Sigmoid colon (tissue), 4 donors: ENCODE measurements around the gene DCAF8L2.

ENCODE experiments used
- POLR2AphosphoS5 ChIP-seq, 4 donors: sonication (generic); formaldehyde crosslinking; IDR thresholded peaks; one replicate each; pipeline ENCODE4 v1.6.1; 2017; ENCODE audit warnings: antibody characterized with exemption in 4 of 4
- TF ChIP-seq, protein P1 (sequence below), 4 experiments: fragments of 450-650 bp in 3 of 4; fragments of 200-600 bp in 1 of 4; IDR thresholded peaks; one replicate each; pipeline ENCODE4 v1.5.1; 2016 to 2019; ENCODE audit warnings: antibody characterized with exemption in 4 of 4, mild to moderate bottlenecking in 3 of 4, moderate library complexity in 2 of 4

DNA sequence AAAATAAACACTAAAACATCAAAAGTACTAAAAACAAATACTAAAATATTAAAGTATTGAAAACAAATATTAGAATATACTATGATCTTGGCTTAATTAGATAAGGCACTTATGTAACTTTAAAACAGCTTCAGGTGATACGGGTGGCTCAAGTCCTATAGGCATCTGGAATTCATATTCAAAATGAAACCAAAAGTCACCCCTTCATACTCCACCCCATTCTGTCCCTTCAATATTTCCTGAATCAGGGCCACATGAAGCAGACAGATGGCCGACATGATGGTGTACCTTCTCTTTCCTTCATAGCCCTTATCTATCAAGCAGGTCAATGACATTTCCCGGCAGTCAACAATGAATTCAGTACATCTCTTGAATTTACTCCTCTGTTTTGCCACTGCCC lies 145.8 kb downstream of the DCAF8L2 start:
- TF ChIP-seq, protein P1, sequence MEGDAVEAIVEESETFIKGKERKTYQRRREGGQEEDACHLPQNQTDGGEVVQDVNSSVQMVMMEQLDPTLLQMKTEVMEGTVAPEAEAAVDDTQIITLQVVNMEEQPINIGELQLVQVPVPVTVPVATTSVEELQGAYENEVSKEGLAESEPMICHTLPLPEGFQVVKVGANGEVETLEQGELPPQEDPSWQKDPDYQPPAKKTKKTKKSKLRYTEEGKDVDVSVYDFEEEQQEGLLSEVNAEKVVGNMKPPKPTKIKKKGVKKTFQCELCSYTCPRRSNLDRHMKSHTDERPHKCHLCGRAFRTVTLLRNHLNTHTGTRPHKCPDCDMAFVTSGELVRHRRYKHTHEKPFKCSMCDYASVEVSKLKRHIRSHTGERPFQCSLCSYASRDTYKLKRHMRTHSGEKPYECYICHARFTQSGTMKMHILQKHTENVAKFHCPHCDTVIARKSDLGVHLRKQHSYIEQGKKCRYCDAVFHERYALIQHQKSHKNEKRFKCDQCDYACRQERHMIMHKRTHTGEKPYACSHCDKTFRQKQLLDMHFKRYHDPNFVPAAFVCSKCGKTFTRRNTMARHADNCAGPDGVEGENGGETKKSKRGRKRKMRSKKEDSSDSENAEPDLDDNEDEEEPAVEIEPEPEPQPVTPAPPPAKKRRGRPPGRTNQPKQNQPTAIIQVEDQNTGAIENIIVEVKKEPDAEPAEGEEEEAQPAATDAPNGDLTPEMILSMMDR (IDR thresholded peaks at IDR 0.05) = no peak
- no peak for TF ChIP-seq POLR2AphosphoS5 (IDR thresholded peaks at IDR 0.05)
